ENCODE results near the gene SPATA31D1.

DNA sequence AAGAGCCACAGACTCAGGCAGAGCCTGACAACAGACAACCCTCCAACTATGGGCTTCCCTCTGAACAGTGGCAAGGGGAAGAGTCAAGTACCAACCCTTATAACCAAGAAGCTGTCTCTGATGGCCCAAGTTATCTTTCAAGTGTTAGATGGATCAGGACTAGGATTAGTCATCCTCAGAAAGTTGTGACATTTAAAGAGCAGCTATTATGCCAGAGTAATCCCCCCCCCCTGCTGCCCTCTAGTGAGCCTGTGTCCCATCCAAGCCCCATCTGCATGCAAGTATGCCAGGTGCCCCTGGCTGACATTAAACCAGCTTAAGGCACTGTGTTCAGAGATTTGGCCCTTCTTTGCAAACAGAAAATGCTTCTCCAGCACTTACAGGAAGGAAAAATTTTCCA, 16.8 kb upstream of the SPATA31D1 start:
- TF ChIP-seq POLR2AphosphoS5 (IDR thresholded peaks at IDR 0.05), result no peak
- TF ChIP-seq, protein P1, sequence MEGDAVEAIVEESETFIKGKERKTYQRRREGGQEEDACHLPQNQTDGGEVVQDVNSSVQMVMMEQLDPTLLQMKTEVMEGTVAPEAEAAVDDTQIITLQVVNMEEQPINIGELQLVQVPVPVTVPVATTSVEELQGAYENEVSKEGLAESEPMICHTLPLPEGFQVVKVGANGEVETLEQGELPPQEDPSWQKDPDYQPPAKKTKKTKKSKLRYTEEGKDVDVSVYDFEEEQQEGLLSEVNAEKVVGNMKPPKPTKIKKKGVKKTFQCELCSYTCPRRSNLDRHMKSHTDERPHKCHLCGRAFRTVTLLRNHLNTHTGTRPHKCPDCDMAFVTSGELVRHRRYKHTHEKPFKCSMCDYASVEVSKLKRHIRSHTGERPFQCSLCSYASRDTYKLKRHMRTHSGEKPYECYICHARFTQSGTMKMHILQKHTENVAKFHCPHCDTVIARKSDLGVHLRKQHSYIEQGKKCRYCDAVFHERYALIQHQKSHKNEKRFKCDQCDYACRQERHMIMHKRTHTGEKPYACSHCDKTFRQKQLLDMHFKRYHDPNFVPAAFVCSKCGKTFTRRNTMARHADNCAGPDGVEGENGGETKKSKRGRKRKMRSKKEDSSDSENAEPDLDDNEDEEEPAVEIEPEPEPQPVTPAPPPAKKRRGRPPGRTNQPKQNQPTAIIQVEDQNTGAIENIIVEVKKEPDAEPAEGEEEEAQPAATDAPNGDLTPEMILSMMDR (IDR thresholded peaks at IDR 0.05), result peak in 1 of 5 experiments; percentile 7
- no peak for TF ChIP-seq EP300 (IDR thresholded peaks at IDR 0.05; ENCODE audit: low read depth)
- no peak for TF ChIP-seq POLR2A (IDR thresholded peaks at IDR 0.05)
